ENCODE measurements around the gene ERAS.

DNA sequence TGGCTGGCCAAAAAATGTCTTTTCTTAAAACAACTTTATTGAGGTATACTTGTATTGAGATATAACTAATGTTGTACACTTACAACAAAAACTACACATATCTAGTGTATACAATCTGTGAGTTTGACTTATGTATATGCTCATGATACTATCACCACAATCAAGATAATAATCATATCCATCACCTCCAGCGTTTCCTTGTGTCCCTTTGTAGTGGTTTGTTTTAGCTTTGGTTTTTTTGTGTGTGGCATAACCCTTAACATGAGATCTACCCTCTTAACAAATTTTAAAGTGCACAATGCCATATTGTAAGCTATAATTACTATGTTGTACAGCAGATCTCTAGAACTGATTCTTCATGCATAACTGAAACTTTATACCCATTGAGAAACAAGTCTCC lies 22.5 kb downstream of the ERAS start:
- no peak for TF ChIP-seq POLR2A (IDR thresholded peaks at IDR 0.05)
- TF ChIP-seq, protein P1, sequence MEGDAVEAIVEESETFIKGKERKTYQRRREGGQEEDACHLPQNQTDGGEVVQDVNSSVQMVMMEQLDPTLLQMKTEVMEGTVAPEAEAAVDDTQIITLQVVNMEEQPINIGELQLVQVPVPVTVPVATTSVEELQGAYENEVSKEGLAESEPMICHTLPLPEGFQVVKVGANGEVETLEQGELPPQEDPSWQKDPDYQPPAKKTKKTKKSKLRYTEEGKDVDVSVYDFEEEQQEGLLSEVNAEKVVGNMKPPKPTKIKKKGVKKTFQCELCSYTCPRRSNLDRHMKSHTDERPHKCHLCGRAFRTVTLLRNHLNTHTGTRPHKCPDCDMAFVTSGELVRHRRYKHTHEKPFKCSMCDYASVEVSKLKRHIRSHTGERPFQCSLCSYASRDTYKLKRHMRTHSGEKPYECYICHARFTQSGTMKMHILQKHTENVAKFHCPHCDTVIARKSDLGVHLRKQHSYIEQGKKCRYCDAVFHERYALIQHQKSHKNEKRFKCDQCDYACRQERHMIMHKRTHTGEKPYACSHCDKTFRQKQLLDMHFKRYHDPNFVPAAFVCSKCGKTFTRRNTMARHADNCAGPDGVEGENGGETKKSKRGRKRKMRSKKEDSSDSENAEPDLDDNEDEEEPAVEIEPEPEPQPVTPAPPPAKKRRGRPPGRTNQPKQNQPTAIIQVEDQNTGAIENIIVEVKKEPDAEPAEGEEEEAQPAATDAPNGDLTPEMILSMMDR (IDR thresholded peaks at IDR 0.05) = no peak
